Gastroesophageal sphincter (tissue), 3 donors: ENCODE results near the gene SYNJ2.

ENCODE experiments used
- POLR2A ChIP-seq, 2 donors: fragments of 450-650 bp; IDR thresholded peaks; one replicate each; pipeline ENCODE4 v1.6.1; 2017; ENCODE audit warnings: antibody characterized with exemption in 2 of 2, mild to moderate bottlenecking in 2 of 2, moderate library complexity in 1 of 2
- TF ChIP-seq, protein P1 (sequence below), 4 experiments: fragments of 200-600 bp in 2 of 4; fragments of 450-650 bp in 2 of 4; sonication (generic) in 1 of 4; IDR thresholded peaks; one replicate each; pipeline ENCODE4 v1.5.1; 2017 to 2019; ENCODE audit warnings: antibody characterized with exemption in 4 of 4, mild to moderate bottlenecking in 2 of 4, moderate library complexity in 2 of 4

DNA sequence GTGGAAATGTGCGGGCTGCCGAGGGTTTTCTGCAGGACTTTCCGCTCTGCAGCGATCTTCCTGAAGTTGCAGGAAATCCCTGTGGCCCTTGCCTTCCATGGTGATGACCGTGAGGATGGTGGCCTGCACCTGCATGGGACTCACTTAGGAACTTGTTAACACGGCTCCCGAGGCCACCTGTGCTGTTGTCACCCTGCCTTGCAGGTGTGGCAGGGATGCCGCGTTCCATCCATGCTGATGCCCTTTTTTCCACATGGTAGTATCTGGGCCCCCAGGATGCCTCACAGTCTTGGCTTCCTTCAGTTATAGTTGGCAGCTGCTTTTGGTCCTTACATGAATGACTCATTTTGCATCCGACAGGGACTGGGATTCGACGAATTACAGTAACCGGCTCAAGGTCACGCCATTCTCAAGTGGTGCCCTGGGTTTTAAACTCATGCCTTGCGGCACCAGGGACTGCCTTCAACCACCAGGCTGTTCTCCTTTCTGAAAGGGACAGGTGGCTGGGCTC lies 37.2 kb downstream of the SYNJ2 start:
- TF ChIP-seq, protein P1, sequence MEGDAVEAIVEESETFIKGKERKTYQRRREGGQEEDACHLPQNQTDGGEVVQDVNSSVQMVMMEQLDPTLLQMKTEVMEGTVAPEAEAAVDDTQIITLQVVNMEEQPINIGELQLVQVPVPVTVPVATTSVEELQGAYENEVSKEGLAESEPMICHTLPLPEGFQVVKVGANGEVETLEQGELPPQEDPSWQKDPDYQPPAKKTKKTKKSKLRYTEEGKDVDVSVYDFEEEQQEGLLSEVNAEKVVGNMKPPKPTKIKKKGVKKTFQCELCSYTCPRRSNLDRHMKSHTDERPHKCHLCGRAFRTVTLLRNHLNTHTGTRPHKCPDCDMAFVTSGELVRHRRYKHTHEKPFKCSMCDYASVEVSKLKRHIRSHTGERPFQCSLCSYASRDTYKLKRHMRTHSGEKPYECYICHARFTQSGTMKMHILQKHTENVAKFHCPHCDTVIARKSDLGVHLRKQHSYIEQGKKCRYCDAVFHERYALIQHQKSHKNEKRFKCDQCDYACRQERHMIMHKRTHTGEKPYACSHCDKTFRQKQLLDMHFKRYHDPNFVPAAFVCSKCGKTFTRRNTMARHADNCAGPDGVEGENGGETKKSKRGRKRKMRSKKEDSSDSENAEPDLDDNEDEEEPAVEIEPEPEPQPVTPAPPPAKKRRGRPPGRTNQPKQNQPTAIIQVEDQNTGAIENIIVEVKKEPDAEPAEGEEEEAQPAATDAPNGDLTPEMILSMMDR (IDR thresholded peaks at IDR 0.05), result no peak
- no peak for TF ChIP-seq POLR2A (IDR thresholded peaks at IDR 0.05)
